DMS53 treated with DMSO at 0.1 percent for 48 hours (cell line): Measurements from ENCODE around the gene ZNF436.

Experiments used
- DNase-seq: peaks from one replicate; lab custom pipeline; 2025; ENCODE audit not compliant: unreplicated experiment; lab: John Stamatoyannopoulos, UW

Gene ZNF436

GRCh38 chr1:23369335-23370013 lies at the start of gene ZNF436:
ZNF436 (minus strand) TSS chr1:23369836; CDS start chr1:23368005, 1,831 bp downstream.
- DNase-seq: peak; percentile 29

GRCh38 chr1:23419180-23419579 lies 49.5 kb upstream of the ZNF436 start:
- DNase-seq: no peak

GRCh38 chr1:23417570-23417969 lies 47.9 kb upstream of the ZNF436 start:
- peak; percentile 62 for DNase-seq

- DNase-seq: no peak
Observed at GRCh38 chr1:23416964-23417363, 47.3 kb upstream of the ZNF436 start.

GRCh38 chr1:23408797-23409290 lies 39.2 kb upstream of the ZNF436 start:
- DNase-seq: no peak

GRCh38 chr1:23407016-23407630 lies 37.5 kb upstream of the ZNF436 start:
- DNase-seq: no peak

GRCh38 chr1:23405946-23406345 lies 36.3 kb upstream of the ZNF436 start:
- no peak for DNase-seq

GRCh38 chr1:23403735-23404486 lies 34.3 kb upstream of the ZNF436 start:
- DNase-seq: peak; percentile 95

GRCh38 chr1:23403355-23403734 lies 33.7 kb upstream of the ZNF436 start:
- DNase-seq: no peak

GRCh38 chr1:23403038-23403336 lies 33.4 kb upstream of the ZNF436 start:
- DNase-seq: peak; percentile 71

GRCh38 chr1:23402286-23403037 lies 32.8 kb upstream of the ZNF436 start:
- no peak for DNase-seq

- no peak for DNase-seq
Observed at GRCh38 chr1:23401313-23401712, 31.7 kb upstream of the ZNF436 start.

- no peak for DNase-seq
Observed at GRCh38 chr1:23400324-23401114, 30.9 kb upstream of the ZNF436 start.

- no peak for DNase-seq
Observed at GRCh38 chr1:23399229-23399628, 29.6 kb upstream of the ZNF436 start.

GRCh38 chr1:23397908-23398307 lies 28.3 kb upstream of the ZNF436 start:
- no peak for DNase-seq

- no peak for DNase-seq
Observed at GRCh38 chr1:23396380-23396779, 26.7 kb upstream of the ZNF436 start.

- no peak for DNase-seq
Observed at GRCh38 chr1:23395849-23396248, 26.2 kb upstream of the ZNF436 start.

GRCh38 chr1:23395154-23395724 lies 25.6 kb upstream of the ZNF436 start:
- no peak for DNase-seq

- no peak for DNase-seq
Observed at GRCh38 chr1:23394684-23395083, 25.0 kb upstream of the ZNF436 start.

- DNase-seq: no peak
Observed at GRCh38 chr1:23394181-23394580, 24.5 kb upstream of the ZNF436 start.
